Panc1 (cell line): ENCODE results near the gene LRRC74B. TPM values are rescaled to one million over a fixed set of nuclear protein-coding genes. Genes with fewer than 3 reads are reported as not detected.
"Not testable (repeated sequence)": the region's sequence is repeated elsewhere in the genome, so short reads cannot be mapped to it uniquely, and the experiment has no call there.

Experiments
- ATAC-seq: fragments of 200-7000 bp; cut with Tn5 transposase; 2 replicates; pipeline ENCODE4 v1.9.1; 2020; ENCODE audit warnings: mild to moderate bottlenecking, moderate library complexity
- BruUV-seq: library from RNA; stranded (reverse); fragments of 400-500 nt; replicated peaks from 2 replicates; lab custom pipeline; 2021; lab: Mats Ljungman, UMichigan
- CTCF ChIA-PET: fragments of 300-600 bp; sonication (Branson Sonifier 250); formaldehyde crosslinking; loops from one replicate; lab custom pipeline; 2022; ENCODE audit warnings: antibody characterized with exemption; lab: Charles Lee
- POLR2A ChIA-PET: fragments of 300-600 bp; sonication (Branson Sonifier 250); formaldehyde crosslinking; loops from one replicate; lab custom pipeline; 2022; ENCODE audit warnings: antibody characterized with exemption; lab: Charles Lee
- DNase-seq: peaks from one replicate; pipeline ENCODE4 v3.0.0-alpha.2; 2010; ENCODE audit warnings: low read depth, low spot score
- H3K27ac ChIP-seq: 2 replicates; pipeline ENCODE4 v1.5.1; 2011; ENCODE audit warnings: mild to moderate bottlenecking, low read length, inconsistent platforms
- H3K27me3 ChIP-seq: fragments of 200-500 bp; sonication (Bioruptor generic); 2 replicates; pipeline ENCODE4 v1.6.0; 2014; ENCODE audit warnings: low read length, inconsistent platforms; ENCODE audit not compliant: control insufficient read depth, insufficient read depth
- H3K36me3 ChIP-seq: fragments of 200-500 bp; sonication (Bioruptor generic); 2 replicates; pipeline ENCODE4 v1.5.1; 2014; ENCODE audit warnings: inconsistent platforms, mild to moderate bottlenecking, low read length, moderate library complexity; ENCODE audit not compliant: control insufficient read depth, insufficient read depth
- H3K4me1 ChIP-seq: 2 replicates; pipeline ENCODE4 v1.5.1; 2011; ENCODE audit warnings: inconsistent platforms, mild to moderate bottlenecking, low read length, moderate library complexity; ENCODE audit not compliant: control insufficient read depth, insufficient read depth
- H3K4me3 ChIP-seq, 2 experiments: 2 replicates each; pipeline ENCODE4 v1.5.1; 2011 to 2012; ENCODE audit warnings: low read depth in 2 of 2, low read length in 2 of 2, mild to moderate bottlenecking in 2 of 2, inconsistent platforms in 1 of 2, moderate library complexity in 1 of 2
- H3K9me3 ChIP-seq: fragments of 200-500 bp; sonication (Bioruptor generic); 2 replicates; pipeline ENCODE4 v1.5.1; 2014; ENCODE audit warnings: low read depth, mild to moderate bottlenecking, inconsistent platforms, low read length, moderate library complexity; ENCODE audit not compliant: control insufficient read depth, insufficient read depth
- CTCF ChIP-seq: fragments of 450-650 bp; IDR thresholded peaks from 2 replicates; pipeline ENCODE4 v1.5.1; 2017; ENCODE audit warnings: mild to moderate bottlenecking
- POLR2AphosphoS5 ChIP-seq: IDR thresholded peaks from 2 replicates; pipeline ENCODE4 v1.6.1; 2012; ENCODE audit warnings: mild to moderate bottlenecking, low read depth, low read length, moderate library complexity
- REST ChIP-seq, 2 experiments: IDR thresholded peaks; 2 replicates each; pipeline ENCODE4 v1.6.1; 2011 to 2012; ENCODE audit warnings: low read depth in 2 of 2, control low read depth in 1 of 2, low read length in 1 of 2, mild to moderate bottlenecking in 1 of 2, moderate library complexity in 1 of 2; ENCODE audit not compliant: insufficient read depth in 1 of 2
- SIN3A ChIP-seq: IDR thresholded peaks from 2 replicates; pipeline ENCODE4 v1.6.1; 2012; ENCODE audit warnings: low read depth, mild to moderate bottlenecking, low read length, moderate library complexity, borderline replicate concordance; ENCODE audit not compliant: insufficient read depth
- TCF7L2 ChIP-seq: IDR thresholded peaks from 2 replicates; pipeline ENCODE4 v1.6.1; 2011; ENCODE audit warnings: mild to moderate bottlenecking, low read depth, low read length, inconsistent platforms
- in situ Hi-C: cut with HindIII; loops from 2 replicates; pipeline ENCODE4 v1.10.0; 2016; ENCODE audit warnings: low sequenced_read_pairs, low pct_unique_long_range_greater_than_20kb
- intact Hi-C: fragments of 100-400 bp; cut with micrococcal nuclease; formaldehyde crosslinking; loops from one replicate; pipeline ENCODE4 v1.10.0; 2022; ENCODE audit not compliant: unreplicated experiment
- total RNA-seq: library from RNA; stranded (reverse); gene quantifications from one replicate; pipeline ENCODE4 v1.2.1, GENCODE V29; 2021; ENCODE audit not compliant: unreplicated experiment

LRRC74B gene
- total RNA-seq, 1 experiment from 2014 or later, result not detected

GRCh38 chr22:21003782-21004181, 42.0 kb upstream of the LRRC74B start:
- no peaks in the 10 kb centered on the region for H3K27me3 ChIP-seq
- CTCF ChIA-PET, result interaction anchor here (0.6 kb wide), 1 partner anchor 21 kb away, joined by 5 read pairs; no protein-coding TSS in a partner anchor
- intact Hi-C loops (no loop called here), in situ Hi-C loops (no loop called here)
- no peak overlapping the region for H3K27ac ChIP-seq
- no peaks in the 10 kb centered on the region for H3K9me3 ChIP-seq
- POLR2A ChIA-PET, result interaction anchor here (0.6 kb wide), 1 partner anchor 34 kb away, joined by 4 read pairs; no protein-coding TSS in a partner anchor
- no TSS peak for BruUV-seq
- no peak overlapping the region; a peak in 1 of 4 replicates for H3K4me3 ChIP-seq
- no peaks in the 10 kb centered on the region; the same call in 1 of the 2 replicates for H3K36me3 ChIP-seq
- ATAC-seq (no peak), DNase-seq (no peak)
- H3K4me1 ChIP-seq, result peaks cover 9% of the 10 kb centered on the region
- TF ChIP-seq SIN3A (no peak), CTCF (no peak), TCF7L2 (no peak), REST (IDR thresholded peaks at IDR 0.05; ENCODE audit: insufficient read depth in 1 of 2, low read depth in 2 of 2, low read length in 1 of 2) (no peak), POLR2AphosphoS5 (no peak)

- DNase-seq, H3K4me3 ChIP-seq, H3K9me3 ChIP-seq, ATAC-seq, BruUV-seq, H3K27ac ChIP-seq, H3K4me1 ChIP-seq, H3K27me3 ChIP-seq, intact Hi-C loops, in situ Hi-C loops, CTCF ChIA-PET, H3K36me3 ChIP-seq, POLR2A ChIA-PET: not testable (repeated sequence)
Observed at GRCh38 chr22:21009208-21009607, 36.5 kb upstream of the LRRC74B start.

- POLR2A ChIA-PET, result no interaction called here
Observed at GRCh38 chr22:21009638-21010425, 35.9 kb upstream of the LRRC74B start.

More at GRCh38 chr22:21009638-21010425, 35.9 kb upstream of the LRRC74B start:
- Histone ChIP-seq H3K9me3 (no peaks in the 10 kb centered on the region), H3K4me1 (peaks cover 9% of the 10 kb centered on the region), H3K4me3 (no peak overlapping the region), H3K27me3 (no peaks in the 10 kb centered on the region), H3K36me3 (no peaks in the 10 kb centered on the region), H3K27ac (no peak overlapping the region)
- in situ Hi-C loops, result no loop called here
- DNase-seq (no peak), ATAC-seq (no peak)
- intact Hi-C loops, result no loop called here
- CTCF ChIA-PET, result no interaction called here
- no TSS peak for BruUV-seq
- TF ChIP-seq SIN3A (no peak), REST (IDR thresholded peaks at IDR 0.05; ENCODE audit: insufficient read depth in 1 of 2, low read depth in 2 of 2, low read length in 1 of 2) (peak; percentile 89 to 90)
